ENCODE data around the gene MORN4.

- no peak for TF ChIP-seq CTCF (IDR thresholded peaks at IDR 0.05 in 4 of 5, conservative IDR thresholded peaks at IDR 0.05 in 1 of 5)
- no peak for TF ChIP-seq POLR2A (IDR thresholded peaks at IDR 0.05)
Measured at GRCh38 chr10:97627731-97628130, 5.6 kb downstream of the MORN4 start.
